Endothelial cell of umbilical vein (primary cell): ENCODE data around the gene CARD16. TPM values are rescaled to one million over a fixed set of nuclear protein-coding genes. Genes with fewer than 3 reads are reported as not detected.
A peak's percentile ranks its signal among the peaks of the same experiment; 100 is the strongest.
"Not testable (repeated sequence)": the region's sequence is repeated elsewhere in the genome, so short reads cannot be mapped to it uniquely, and the experiment has no call there.

ENCODE experiments used
- BruUV-seq: library from RNA; stranded (reverse); fragments of 400-500 nt; replicated peaks from 2 replicates; lab custom pipeline; 2021; lab: Mats Ljungman, UMichigan
- CTCF ChIA-PET: fragments of 300-600, 350-600 bp; sonication (Branson Sonifier 250); formaldehyde crosslinking; loops from one replicate; lab custom pipeline; 2021; ENCODE audit warnings: antibody characterized with exemption, inconsistent platforms; lab: Charles Lee
- POLR2A ChIA-PET: fragments of 300-600, 350-600 bp; sonication (Branson Sonifier 250); formaldehyde crosslinking; loops from one replicate; lab custom pipeline; 2021; ENCODE audit warnings: antibody characterized with exemption, inconsistent platforms; lab: Charles Lee
- DNase-seq: peaks from one replicate; pipeline ENCODE4 v3.0.0-alpha.2; 2011; ENCODE audit warnings: low read depth, low spot score
- FAIRE-seq: peaks from 2 replicates; lab custom pipeline; 2011; peaks lifted over from hg19 to GRCh38; lab: Jason Lieb, UNC
- H2AFZ ChIP-seq: 2 replicates; pipeline ENCODE4 v1.6.0; 2012; ENCODE audit warnings: low read depth, low read length, control low read depth, inconsistent platforms
- H3K27ac ChIP-seq: 2 replicates; pipeline ENCODE4 v1.5.1; 2011; ENCODE audit warnings: low read depth, mild to moderate bottlenecking, control low read depth, low read length, moderate library complexity; ENCODE audit not compliant: insufficient read depth
- H3K27me3 ChIP-seq, 2 experiments: 2 replicates each; pipeline versions ENCODE4 v1.6.0 to v1.6.1; 2011; ENCODE audit warnings: low read length in 2 of 2, mixed read lengths in 1 of 2; ENCODE audit not compliant: control insufficient read depth in 2 of 2, insufficient read depth in 2 of 2
- H3K36me3 ChIP-seq, 2 experiments: 2 replicates in 1 of 2; 3 replicates in 1 of 2; pipeline ENCODE4 v1.5.1; 2011; ENCODE audit warnings: low read length in 2 of 2, mild to moderate bottlenecking in 1 of 2, moderate library complexity in 1 of 2; ENCODE audit not compliant: control insufficient read depth in 2 of 2, insufficient read depth in 2 of 2; ENCODE audit errors: extremely low read depth in 1 of 2
- H3K4me1 ChIP-seq: 3 replicates; pipeline ENCODE4 v1.5.1; 2011; ENCODE audit warnings: mild to moderate bottlenecking, low read length; ENCODE audit not compliant: control insufficient read depth, insufficient read depth; ENCODE audit errors: extremely low read depth
- H3K4me2 ChIP-seq: 2 replicates; pipeline ENCODE4 v1.6.1; 2011; ENCODE audit warnings: low read length, control low read depth, mixed read lengths; ENCODE audit not compliant: insufficient read depth
- H3K4me3 ChIP-seq, 3 experiments: fragments of 200-600 bp in 1 of 3; sonication (generic), shearing (Covaris generic) in 1 of 3; replicated peaks in 1 of 3; 2 replicates each; pipeline ENCODE4 v1.5.1; 2011 to 2016; ENCODE audit warnings: control low read depth in 3 of 3, low read length in 3 of 3, mild to moderate bottlenecking in 2 of 3, inconsistent platforms in 1 of 3, low read depth in 1 of 3, moderate library complexity in 1 of 3; ENCODE audit not compliant: insufficient read depth in 1 of 3
- H3K79me2 ChIP-seq: 2 replicates; pipeline ENCODE4 v1.6.0; 2012; ENCODE audit warnings: low read length, inconsistent platforms; ENCODE audit not compliant: control insufficient read depth, insufficient read depth
- H3K9ac ChIP-seq: replicated peaks from 2 replicates; pipeline ENCODE3; 2011; ENCODE audit warnings: low read length, control low read depth; ENCODE audit not compliant: insufficient read depth; ENCODE audit errors: extremely low read depth
- H3K9me1 ChIP-seq: replicated peaks from 3 replicates; pipeline ENCODE4 v1.6.0; 2011; ENCODE audit warnings: mild to moderate bottlenecking, low read length; ENCODE audit not compliant: control insufficient read depth, insufficient read depth; ENCODE audit errors: extremely low read depth
- H3K9me3 ChIP-seq: replicated peaks from 2 replicates; pipeline ENCODE4 v1.5.1; 2012; ENCODE audit warnings: low read length, inconsistent platforms; ENCODE audit not compliant: control insufficient read depth, insufficient read depth
- H4K20me1 ChIP-seq: replicated peaks from 2 replicates; pipeline ENCODE3; 2011; ENCODE audit warnings: mild to moderate bottlenecking, low read length; ENCODE audit not compliant: control insufficient read depth, insufficient read depth; ENCODE audit errors: extremely low read depth
- CTCF ChIP-seq, 2 donors: IDR thresholded peaks; 1 replicate in 1 of 2; 2 replicates in 1 of 2; pipeline ENCODE4 v1.5.1; 2011; ENCODE audit warnings: low read length in 2 of 2, mild to moderate bottlenecking in 2 of 2, moderate library complexity in 2 of 2, control low read depth in 1 of 2, inconsistent platforms in 1 of 2, low read depth in 1 of 2; ENCODE audit not compliant: insufficient read depth in 1 of 2; ENCODE audit errors: extremely low read depth in 1 of 2
- FOS ChIP-seq: IDR thresholded peaks from 2 replicates; pipeline ENCODE4 v1.6.1; 2011; ENCODE audit warnings: mild to moderate bottlenecking, low read length, moderate library complexity, borderline replicate concordance; ENCODE audit not compliant: insufficient read depth
- JUN ChIP-seq: IDR thresholded peaks from 2 replicates; pipeline ENCODE4 v1.6.1; 2011; ENCODE audit warnings: borderline replicate concordance, low read depth; ENCODE audit not compliant: insufficient read length, insufficient read depth
- MAX ChIP-seq: IDR thresholded peaks from 2 replicates; pipeline ENCODE4 v1.6.1; 2011; ENCODE audit not compliant: insufficient read depth, insufficient read length
- MYC ChIP-seq: IDR thresholded peaks from one replicate; pipeline ENCODE4 v1.6.1; 2011; ENCODE audit warnings: mild to moderate bottlenecking, low read depth, low read length
- POLR2A ChIP-seq: IDR thresholded peaks from 2 replicates; pipeline ENCODE4 v1.6.1; 2012; ENCODE audit warnings: low read depth, mild to moderate bottlenecking, control low read depth, low read length
- POLR2AphosphoS5 ChIP-seq: IDR thresholded peaks from 2 replicates; pipeline ENCODE4 v1.6.1; 2012; ENCODE audit warnings: low read depth, mild to moderate bottlenecking, control low read depth, low read length, moderate library complexity; ENCODE audit not compliant: insufficient read depth
- dilution Hi-C: fragments of 300-500 bp; cut with MboI; formaldehyde crosslinking; loops from one replicate; pipeline ENCODE4 v1.15.0; 2019; ENCODE audit warnings: low sequenced_read_pairs; ENCODE audit not compliant: extremely low pct_ligation_motif_present
- intact Hi-C: fragments of 100-400 bp; cut with micrococcal nuclease; formaldehyde crosslinking; loops from one replicate; pipeline ENCODE4 v1.10.0; 2022
- polyA plus RNA-seq, 4 experiments: library from polyadenylated mRNA; depleted of rRNA in 3 of 4; stranded (reverse) in 3 of 4; unstranded in 1 of 4; fragments of >200 nt; gene quantifications; 2 replicates each; pipeline versions ENCODE4 v1.2.1 to v1.2.3, GENCODE V29; 2011 to 2012; ENCODE audit warnings: missing spikeins in 1 of 4
- total RNA-seq: library from RNA; stranded (reverse); gene quantifications from 2 replicates; pipeline ENCODE4 v1.2.3, GENCODE V29; 2021

CARD16 gene
- total and polyA plus RNA-seq, 2 donors (not counting 3 experiments of a cell fraction or from before 2014, with no cell fraction given): 26.8 to 76.6 TPM

GRCh38 chr11:105073456-105074165 lies 28.5 kb upstream of the CARD16 start:
- DNase-seq: peak; percentile 79
- Histone ChIP-seq H3K27ac (peak overlapping the region; percentile 59), H3K27me3 (no peaks in the 10 kb centered on the region), H3K9me3 (no peaks in the 10 kb centered on the region), H3K9me1 (no peaks in the 10 kb centered on the region), H4K20me1 (no peaks in the 10 kb centered on the region), H3K9ac (no peak overlapping the region), H3K36me3 (no peaks in the 10 kb centered on the region), H3K4me2 (peak overlapping the region; percentile 50), H3K4me1 (peaks cover 11% of the 10 kb centered on the region), H3K79me2 (no peaks in the 10 kb centered on the region), H2AFZ (peak overlapping the region; percentile 67), H3K4me3 (no peak overlapping the region)
- ChIA-PET POLR2A (no interaction called here), CTCF (no interaction called here)
- intact Hi-C loops: loop anchor here (1.0 kb wide), 2 partner anchors 26 to 171 kb away; no protein-coding TSS in a partner anchor
- TF ChIP-seq JUN (no peak), MYC (no peak), POLR2AphosphoS5 (no peak), MAX (no peak), CTCF (IDR thresholded peaks at IDR 0.05; ENCODE audit: extremely low read depth in 1 of 2, insufficient read depth in 1 of 2, low read depth in 1 of 2, low read length in 2 of 2) (no peak), POLR2A (no peak), FOS (no peak)
- FAIRE-seq: peak; percentile 80
- no TSS peak for BruUV-seq
- dilution Hi-C loops: no loop called here

- H3K36me3 ChIP-seq, H3K9me1 ChIP-seq, BruUV-seq, H3K79me2 ChIP-seq, H3K27me3 ChIP-seq, intact Hi-C loops, H3K4me3 ChIP-seq, H3K9me3 ChIP-seq, dilution Hi-C loops, CTCF ChIA-PET, H2AFZ ChIP-seq, H3K4me2 ChIP-seq, H4K20me1 ChIP-seq, H3K9ac ChIP-seq, POLR2A ChIA-PET, DNase-seq, H3K27ac ChIP-seq: not testable (repeated sequence)
- peak; percentile 55 for FAIRE-seq
- H3K4me1 ChIP-seq: peaks cover 11% of the 10 kb centered on the region
These were observed 26.9 kb upstream of the CARD16 start for GRCh38 chr11:105072080-105072479.
